GM10266 (cell line): ENCODE results near the gene SRPK1.
"Not testable (repeated sequence)": the region's sequence is repeated elsewhere in the genome, so short reads cannot be mapped to it uniquely, and the experiment has no call there.

Experiments used
- DNase-seq: peaks from one replicate; pipeline ENCODE4 v3.0.0; 2012; ENCODE audit errors: extremely low spot score
- TF ChIP-seq, protein P1 (sequence below): IDR thresholded peaks from 2 replicates; pipeline ENCODE4 v1.5.1; 2012; ENCODE audit warnings: mild to moderate bottlenecking, low read depth; ENCODE audit not compliant: control insufficient read depth, insufficient read depth; ENCODE audit errors: missing control alignments

SRPK1 gene

GRCh38 chr6:35943390-35943789 is 22.5 kb upstream of the SRPK1 start:
- TF ChIP-seq, protein P1, sequence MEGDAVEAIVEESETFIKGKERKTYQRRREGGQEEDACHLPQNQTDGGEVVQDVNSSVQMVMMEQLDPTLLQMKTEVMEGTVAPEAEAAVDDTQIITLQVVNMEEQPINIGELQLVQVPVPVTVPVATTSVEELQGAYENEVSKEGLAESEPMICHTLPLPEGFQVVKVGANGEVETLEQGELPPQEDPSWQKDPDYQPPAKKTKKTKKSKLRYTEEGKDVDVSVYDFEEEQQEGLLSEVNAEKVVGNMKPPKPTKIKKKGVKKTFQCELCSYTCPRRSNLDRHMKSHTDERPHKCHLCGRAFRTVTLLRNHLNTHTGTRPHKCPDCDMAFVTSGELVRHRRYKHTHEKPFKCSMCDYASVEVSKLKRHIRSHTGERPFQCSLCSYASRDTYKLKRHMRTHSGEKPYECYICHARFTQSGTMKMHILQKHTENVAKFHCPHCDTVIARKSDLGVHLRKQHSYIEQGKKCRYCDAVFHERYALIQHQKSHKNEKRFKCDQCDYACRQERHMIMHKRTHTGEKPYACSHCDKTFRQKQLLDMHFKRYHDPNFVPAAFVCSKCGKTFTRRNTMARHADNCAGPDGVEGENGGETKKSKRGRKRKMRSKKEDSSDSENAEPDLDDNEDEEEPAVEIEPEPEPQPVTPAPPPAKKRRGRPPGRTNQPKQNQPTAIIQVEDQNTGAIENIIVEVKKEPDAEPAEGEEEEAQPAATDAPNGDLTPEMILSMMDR: no peak
- no peak for DNase-seq

GRCh38 chr6:35942355-35942754 is 21.5 kb upstream of the SRPK1 start:
- DNase-seq: no peak
- TF ChIP-seq, protein P1: no peak

DNA sequence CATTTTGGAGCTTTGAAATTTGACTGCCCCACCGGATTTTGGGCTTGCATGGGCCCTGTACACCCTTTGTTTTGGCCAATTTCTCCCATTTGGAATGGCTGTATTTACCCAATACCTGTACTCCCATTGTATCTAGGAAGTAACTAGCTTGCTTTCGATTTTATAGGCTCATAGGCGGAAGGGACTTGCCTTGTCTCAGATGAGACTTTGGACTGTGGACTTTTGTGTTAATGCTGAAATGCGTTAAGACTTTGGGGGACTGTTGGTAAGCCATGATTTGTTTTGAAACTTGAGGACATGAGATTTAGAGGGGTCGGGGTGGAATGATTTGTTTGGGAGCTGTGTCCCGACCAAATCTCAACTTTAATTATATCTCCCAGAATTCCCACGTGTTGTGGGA is 20.3 kb upstream of the SRPK1 start:
- DNase-seq: not testable (repeated sequence)

- not testable (repeated sequence) for DNase-seq
Measured at GRCh38 chr6:35940014-35940413, 19.1 kb upstream of the SRPK1 start.

- DNase-seq: not testable (repeated sequence)
Measured at GRCh38 chr6:35939259-35939658, 18.4 kb upstream of the SRPK1 start.

DNA sequence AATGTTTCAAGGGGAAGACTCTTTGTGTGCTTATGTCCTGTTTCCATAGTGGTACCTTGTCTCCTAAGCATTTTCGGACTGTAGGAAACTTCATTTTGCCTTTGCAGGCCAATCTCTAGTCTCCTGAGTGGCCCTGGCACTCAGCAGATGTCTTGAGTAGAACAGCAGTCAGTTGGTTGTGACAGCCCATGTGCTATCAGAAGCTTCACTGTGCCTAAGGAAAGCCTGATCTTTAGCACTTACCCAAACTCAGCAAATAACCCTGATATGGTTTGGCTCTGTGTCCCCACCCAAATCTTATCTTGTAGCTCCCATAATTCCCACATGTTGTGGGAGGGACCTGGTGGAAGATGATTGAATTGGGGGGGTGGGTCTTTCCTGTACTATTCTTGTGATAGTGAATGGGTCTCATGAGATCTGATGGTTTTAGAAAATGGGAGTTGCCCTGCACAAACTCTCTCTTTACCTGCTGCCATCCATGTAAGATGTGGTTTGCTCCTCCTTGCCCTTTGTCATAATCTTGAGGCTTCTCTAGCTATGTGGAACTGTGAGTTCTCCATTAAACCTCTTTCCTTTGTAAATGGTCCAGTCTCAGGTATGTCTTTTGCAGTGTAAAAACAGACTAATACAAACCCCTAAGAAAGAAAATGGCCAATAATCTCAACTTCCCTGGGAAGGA is 15.9 kb upstream of the SRPK1 start:
- TF ChIP-seq, protein P1: no peak
- DNase-seq: no peak

DNA sequence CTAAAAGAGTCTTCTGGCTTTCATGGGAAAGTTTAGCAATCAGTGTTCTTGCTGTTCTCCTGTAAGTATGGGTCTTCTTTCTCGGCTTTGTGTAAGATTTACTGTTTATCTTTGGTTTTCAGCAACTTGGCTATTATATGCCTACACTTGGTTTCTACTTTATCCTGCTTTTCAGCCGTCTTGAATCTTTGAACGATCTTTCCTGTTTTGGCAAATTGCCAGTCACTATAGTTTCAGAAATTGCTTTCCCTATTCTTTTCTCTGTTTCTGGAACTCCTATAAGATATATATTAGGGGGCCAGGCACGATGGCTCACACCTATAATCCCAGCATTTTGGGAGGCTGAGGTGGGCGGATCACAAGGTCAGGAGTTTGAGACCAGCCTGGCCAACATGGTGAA is 14.6 kb upstream of the SRPK1 start:
- TF ChIP-seq, protein P1: no peak

DNA sequence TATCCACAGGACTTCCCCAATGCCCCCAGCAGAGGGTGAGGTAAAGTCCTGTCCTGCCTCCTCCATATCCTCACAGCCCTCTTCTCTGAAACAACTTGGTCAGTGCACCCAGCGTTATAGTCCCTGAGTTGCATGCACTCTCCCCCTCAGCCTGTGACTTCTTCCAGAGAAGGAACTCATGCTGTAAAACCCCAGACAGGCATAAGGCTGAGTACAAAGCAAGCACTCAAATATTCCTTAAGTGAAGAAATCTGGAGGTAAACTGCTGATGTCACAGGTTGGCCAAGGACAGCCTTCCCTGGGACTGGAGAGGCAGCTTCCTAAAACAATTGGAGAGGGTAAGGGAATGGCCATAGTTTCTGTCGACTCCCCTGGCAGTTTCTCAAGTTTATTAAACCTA is 12.9 kb upstream of the SRPK1 start:
- TF ChIP-seq, protein P1: no peak
- DNase-seq: no peak

More for the DNA sequence above, 14.6 kb upstream of the SRPK1 start:
- DNase-seq: no peak

DNA sequence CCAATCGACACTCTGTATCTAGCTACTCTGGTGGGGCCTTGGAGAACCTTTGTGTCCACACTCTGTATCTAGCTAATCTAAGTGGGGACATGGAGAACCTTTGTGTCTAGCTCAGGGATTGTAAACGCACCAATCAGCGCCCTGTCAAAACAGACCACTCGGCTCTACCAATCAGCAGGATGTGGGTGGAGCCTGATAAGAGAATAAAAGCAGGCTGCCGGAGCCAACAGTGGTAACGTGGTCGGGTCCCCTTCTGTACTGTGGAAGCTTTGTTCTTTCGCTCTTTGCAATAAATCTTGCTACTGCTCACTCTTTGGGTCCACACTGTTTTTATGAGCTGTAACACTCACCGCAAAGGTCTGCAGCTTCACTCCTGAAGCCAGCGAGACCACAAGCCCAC is 11.0 kb upstream of the SRPK1 start:
- not testable (repeated sequence) for DNase-seq
